ENCODE results near the gene RAB19.
A peak's percentile ranks its signal among the peaks of the same experiment; 100 is the strongest.
"Not testable (repeated sequence)": the region's sequence is repeated elsewhere in the genome, so short reads cannot be mapped to it uniquely, and the experiment has no call there.

Gene RAB19

DNA sequence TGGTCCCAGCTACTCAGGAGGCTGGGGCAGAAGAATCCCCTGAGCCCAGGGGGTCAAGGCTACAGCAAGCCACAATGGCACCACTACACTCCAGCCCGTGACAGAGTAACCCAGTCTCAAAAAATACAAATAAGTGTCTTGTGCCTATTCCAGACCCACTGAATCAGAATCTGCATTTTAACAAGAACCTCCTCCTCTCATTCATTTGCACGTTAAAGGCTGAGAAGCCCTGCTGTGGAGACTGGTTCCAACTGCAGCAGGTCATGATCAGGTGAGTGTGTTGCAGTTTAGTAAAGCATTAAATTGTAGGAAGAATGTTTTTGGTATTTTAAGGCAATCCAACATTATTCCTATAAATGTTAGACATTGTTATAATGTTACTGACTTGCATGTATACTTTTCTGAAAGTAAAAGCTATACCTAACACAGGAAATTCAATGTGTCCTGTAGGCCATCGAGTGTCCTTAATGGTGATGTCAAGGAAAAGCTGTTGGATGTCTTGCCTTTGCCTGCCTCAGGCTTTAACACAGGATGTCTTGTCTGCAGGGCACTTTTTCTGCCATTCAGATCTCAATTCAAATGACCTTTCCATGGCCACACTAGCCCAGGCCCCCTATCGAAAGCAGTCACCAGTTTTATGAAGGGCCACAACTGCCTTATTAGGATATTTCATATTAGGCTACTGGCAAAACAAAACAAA is 45.1 kb downstream of the RAB19 start:
- DNase-seq (ENCODE audit: low read depth, low spot score): no peak
- no peak overlapping the region for H3K27ac ChIP-seq

DNA sequence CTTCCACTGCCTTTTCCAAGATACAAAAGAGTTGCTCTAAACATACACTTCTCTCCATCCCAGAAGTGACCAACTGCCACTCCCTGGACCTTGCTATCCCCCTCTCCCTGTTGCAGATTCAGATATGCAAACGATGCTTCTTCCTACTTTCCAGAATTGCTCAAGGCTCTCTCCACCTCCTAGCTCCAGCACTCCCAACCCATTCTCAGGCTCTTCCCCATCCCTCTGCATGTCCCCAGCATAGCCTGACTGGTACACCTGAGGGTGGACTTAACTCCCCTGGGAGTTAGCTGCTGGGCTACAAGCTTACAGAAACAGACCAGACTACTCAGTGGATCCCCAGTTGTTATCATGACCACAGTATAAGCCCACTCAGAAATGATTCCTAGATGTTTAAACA is 47.9 kb downstream of the RAB19 start:
- H3K27ac ChIP-seq: no peak overlapping the region
- no peak for DNase-seq (ENCODE audit: low read depth, low spot score)

DNA sequence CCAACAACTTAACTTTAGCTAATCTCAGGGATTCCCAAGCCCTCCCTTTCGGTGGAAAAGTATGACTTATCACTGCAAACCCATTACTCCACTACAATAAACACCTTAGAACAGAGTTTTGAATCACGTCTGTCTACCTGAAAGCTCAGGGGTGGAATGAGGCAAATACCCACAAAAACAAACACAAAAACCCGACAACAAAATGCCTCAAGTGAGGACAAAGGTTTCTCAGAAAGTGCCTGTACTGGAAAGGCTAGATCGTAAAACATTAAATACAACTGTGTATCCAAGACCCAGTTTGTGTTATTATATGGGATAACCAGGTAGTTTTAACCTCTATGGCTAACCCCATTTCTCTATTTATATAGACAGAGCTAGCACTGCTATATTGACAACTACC is 49.4 kb downstream of the RAB19 start:
- DNase-seq (ENCODE audit: low read depth, low spot score): no peak
- H3K27ac ChIP-seq: no peak overlapping the region

DNA sequence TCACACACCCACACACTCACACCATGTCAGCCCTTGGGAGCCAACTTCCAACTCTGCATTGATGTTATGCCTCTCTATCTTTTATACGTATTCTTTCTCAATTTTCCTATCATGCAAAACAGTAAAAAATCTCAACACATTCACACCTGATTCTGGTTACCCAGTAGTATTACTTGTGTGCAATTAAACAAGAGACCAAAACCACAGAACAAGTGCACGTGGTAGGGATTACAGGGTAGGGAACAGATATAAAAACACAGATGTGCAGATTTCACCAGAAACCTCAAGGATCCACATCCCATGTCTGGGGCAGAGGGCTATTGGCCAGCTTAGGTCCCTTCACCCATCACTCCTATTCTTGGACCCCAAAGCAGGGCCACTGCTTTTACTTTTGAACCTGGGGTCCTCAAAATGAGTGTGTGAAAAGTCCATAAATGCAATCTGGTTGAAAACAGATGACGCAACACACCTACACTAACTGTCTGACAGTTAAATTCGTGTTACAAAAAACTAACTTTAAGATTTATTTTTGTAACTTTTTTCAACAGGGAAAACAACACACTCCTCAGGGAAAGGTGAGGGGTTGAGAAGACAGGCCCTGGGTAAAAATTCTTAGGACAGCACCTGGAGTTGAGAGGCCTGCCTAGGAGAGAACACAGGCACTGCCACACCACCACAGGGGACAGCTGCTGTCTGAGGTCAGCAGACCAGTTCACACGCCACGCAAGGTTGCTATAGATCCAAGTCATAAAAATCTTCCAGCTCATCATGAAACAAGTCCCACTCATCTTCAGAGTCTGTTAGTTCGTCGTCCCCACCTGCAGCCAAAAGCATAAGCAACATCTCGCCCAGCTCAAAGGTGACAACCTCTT is 50.2 kb downstream of the RAB19 start:
- H3K27ac ChIP-seq: not testable (repeated sequence)

DNA sequence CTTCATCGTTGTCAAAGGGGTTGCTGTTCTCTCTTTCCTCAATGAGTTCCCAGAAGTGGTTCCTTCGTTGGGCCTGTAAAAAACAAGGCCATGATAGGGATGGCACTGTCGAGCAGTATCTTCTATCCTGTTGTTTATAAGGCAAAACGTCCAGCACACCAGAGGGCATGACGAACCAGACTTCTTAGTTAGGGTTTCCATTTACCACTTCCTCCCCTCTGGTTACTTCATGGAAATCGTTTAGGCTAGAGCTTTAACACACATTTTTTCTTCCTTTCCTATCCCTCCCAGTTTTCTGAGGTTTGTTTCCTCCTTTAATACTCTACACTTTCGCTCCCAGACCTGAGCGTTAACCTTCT is 50.8 kb downstream of the RAB19 start:
- no peak for DNase-seq (ENCODE audit: low read depth, low spot score)
- H3K27ac ChIP-seq: no peak overlapping the region

More for the DNA sequence above, 50.2 kb downstream of the RAB19 start:
- not testable (repeated sequence) for DNase-seq (ENCODE audit: low read depth, low spot score)

DNA sequence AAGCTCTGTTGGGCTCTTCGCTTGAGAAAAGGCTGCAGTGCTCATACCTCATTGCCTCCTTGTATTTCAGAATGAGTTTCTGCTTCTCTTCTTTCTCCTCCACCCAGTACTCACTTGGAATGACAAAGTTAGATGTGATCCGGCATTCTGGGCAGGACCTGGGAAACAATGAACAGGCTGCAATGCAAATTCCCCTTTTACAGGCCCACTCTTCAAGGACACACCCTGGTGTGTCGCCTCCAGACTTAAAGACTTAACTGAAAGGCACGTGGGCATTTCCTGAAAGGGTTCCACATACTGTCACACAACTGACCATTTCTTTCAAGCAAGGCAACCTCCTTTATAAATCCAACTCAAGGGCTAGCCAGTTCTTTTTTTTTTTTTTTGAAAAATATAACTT is 51.9 kb downstream of the RAB19 start:
- H3K27ac ChIP-seq: no peak overlapping the region
- DNase-seq (ENCODE audit: low read depth, low spot score): no peak

DNA sequence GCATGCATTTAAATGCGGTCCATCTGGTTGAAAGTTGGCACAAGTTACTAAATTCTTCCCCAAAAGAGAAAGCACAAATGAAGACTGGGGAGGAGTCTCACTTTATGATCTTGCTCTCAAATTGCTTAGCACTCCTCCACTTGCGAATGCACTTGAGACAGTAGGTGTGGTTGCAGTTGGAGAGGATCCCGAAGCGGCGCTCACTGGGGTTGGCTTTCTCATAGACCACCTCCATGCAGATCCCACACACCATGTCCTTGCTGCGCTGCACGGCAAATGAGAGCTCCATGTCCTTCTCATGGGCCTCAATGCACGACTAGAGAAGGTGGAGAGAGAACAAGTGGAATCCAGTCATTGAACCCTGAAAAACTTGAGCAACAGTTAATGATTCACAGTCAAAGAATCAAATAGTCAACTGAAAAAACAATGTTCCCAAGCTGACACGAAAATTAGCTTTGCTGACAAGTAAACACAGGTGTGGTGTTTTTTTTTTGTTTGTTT is 52.7 kb downstream of the RAB19 start:
- H3K27ac ChIP-seq: no peak overlapping the region
- no peak for DNase-seq (ENCODE audit: low read depth, low spot score)

DNA sequence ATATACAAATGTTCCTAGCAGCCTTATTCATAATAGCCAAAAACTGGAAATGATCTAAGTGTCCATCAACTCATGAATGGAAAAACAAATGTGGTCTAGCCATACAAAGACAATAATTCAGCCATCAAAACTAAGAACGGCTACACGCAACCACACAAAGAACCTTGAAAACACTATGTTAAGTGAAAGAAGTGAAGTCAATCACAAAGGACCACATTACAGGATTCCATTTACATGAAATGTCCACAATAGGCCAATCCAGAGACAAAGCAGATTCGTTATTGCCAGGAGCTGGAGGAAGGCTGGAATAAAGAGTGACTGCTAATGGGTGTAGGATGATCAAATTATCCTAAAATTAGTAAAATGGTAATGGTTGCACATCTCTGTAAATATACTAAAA is 54.3 kb downstream of the RAB19 start:
- no peak for DNase-seq (ENCODE audit: low read depth, low spot score)
- no peak overlapping the region for H3K27ac ChIP-seq

DNA sequence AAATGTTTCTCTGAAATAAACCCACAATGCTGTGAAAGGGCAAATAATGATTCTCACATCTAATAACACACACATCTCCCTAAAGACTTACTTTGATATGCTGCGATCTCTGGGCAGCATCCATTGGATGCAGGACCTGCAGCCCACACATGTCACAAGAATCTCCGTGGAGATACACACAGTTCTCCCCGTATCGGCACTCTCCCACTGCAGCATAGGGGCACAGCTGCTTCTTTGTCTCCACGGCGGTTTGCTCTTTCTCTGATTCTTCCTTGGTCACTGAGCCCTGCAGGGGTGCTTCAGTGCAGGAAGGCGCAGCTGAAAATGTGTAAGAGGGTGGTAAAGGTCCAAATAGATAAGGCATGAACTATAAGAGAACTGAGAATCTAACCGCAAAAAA is 55.1 kb downstream of the RAB19 start:
- H3K27ac ChIP-seq: no peak overlapping the region
- no peak for DNase-seq (ENCODE audit: low read depth, low spot score)

DNA sequence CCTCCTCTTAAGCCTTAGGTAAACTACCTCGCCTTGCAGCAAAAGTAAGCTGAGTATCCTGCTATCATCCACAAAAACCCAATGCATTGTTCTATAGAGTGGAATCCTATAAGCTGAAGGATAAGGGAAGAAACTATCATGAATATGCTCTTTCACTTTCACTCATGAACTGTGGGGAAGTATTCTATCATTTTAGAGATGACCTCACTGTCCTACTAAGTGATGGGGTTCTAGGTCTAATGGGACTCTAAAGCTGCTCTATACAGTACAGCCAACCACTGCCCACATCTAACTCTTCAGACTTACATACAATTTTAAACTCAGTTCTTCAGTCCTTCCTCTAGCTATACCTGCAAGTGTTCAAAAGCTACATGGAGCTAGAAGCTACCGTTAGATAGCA is 59.3 kb downstream of the RAB19 start:
- DNase-seq (ENCODE audit: low read depth, low spot score): no peak
- H3K27ac ChIP-seq: no peak overlapping the region

DNA sequence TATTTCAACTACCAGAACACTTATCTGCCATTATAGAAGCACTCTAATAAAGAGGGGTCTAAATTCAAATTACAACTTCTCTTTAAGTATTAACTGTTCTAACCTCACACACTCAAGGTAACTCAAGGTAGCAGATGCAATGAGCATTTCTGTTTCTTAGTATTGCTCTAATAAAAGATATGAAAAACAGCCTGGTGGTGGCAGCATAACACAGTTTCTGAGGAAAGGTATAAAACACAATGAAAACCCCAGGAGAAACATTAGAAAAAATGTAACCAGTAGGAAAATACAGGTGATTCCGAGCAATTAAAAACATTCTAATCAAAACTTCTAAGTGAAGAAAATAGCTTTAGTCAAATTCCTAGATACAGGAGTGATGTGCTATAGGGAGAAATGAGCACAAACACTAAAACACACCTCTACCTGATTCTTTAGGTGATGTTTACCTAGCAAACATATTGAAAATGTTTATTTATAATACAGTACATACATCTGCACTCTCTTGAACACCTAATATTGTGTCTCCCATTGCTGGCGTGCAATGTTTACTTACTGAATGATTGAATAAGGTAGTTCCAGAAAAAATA is 72.0 kb downstream of the RAB19 start:
- H3K27ac ChIP-seq: no peak overlapping the region
- DNase-seq (ENCODE audit: low read depth, low spot score): no peak

DNA sequence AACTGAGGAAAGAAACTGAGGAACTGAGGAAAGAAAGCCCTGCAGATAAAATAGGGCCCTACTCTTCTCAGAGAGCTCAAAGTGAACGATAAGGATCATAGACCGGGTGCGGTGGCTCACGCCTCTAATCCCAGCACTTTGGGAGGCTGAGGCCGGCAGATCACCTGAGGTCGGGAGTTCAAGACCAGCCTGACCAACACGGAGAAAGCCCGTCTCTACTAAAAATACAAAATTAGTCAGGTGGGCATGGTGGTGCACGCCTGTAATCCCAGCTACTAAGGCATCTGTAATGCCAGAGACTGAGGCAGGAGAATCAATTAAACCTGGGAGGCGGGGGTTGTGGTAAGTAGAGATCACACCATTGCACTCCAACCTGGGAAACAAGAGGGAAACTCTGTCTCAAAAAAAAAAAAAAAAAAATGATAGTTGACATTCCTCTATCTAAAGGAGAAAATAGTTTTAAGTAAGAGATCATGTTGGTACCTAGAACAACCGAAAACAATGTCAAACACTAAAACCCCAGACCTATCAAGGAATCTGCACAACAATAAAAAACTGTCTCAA is 72.9 kb downstream of the RAB19 start:
- H3K27ac ChIP-seq: peak overlapping the region; percentile 90

More for the DNA sequence above, 72.9 kb downstream of the RAB19 start:
- DNase-seq (ENCODE audit: low read depth, low spot score): no peak

Data from epithelial cell of prostate (primary cell).